Gastroesophageal sphincter (tissue), 3 donors: ENCODE measurements around the gene HEXA.
"Not testable (repeated sequence)": the region's sequence is repeated elsewhere in the genome, so short reads cannot be mapped to it uniquely, and the experiment has no call there.

ENCODE experiments used
- EP300 ChIP-seq: sonication (generic); formaldehyde crosslinking; IDR thresholded peaks from one replicate; pipeline ENCODE4 v1.6.1; 2017; ENCODE audit warnings: antibody characterized with exemption, mild to moderate bottlenecking
- POLR2AphosphoS5 ChIP-seq: sonication (generic); formaldehyde crosslinking; IDR thresholded peaks from one replicate; pipeline ENCODE4 v1.6.1; 2017; ENCODE audit warnings: antibody characterized with exemption
- TF ChIP-seq, protein P1 (sequence below), 4 experiments: fragments of 200-600 bp in 2 of 4; fragments of 450-650 bp in 2 of 4; sonication (generic) in 1 of 4; IDR thresholded peaks; one replicate each; pipeline ENCODE4 v1.5.1; 2017 to 2019; ENCODE audit warnings: antibody characterized with exemption in 4 of 4, mild to moderate bottlenecking in 2 of 4, moderate library complexity in 2 of 4

DNA sequence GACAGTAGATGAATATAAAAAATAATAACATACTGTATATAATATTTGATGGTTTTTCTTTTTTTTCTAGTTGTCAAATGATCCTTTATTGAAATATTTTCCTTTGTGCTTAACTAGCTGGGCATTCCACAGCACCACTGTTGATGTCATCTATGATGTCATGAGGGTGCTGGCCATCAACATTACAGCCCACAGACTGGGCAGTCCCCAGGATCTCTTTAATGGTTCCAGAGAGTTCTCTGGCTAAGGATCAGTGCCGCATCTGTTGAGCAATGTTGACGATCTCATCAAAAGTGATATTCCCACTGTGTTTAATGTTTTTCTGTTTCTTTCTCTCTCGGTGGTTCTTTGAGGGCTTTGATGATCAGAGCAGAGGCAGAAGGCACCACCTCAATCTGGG is 3.3 kb upstream of the HEXA start:
- TF ChIP-seq, protein P1, sequence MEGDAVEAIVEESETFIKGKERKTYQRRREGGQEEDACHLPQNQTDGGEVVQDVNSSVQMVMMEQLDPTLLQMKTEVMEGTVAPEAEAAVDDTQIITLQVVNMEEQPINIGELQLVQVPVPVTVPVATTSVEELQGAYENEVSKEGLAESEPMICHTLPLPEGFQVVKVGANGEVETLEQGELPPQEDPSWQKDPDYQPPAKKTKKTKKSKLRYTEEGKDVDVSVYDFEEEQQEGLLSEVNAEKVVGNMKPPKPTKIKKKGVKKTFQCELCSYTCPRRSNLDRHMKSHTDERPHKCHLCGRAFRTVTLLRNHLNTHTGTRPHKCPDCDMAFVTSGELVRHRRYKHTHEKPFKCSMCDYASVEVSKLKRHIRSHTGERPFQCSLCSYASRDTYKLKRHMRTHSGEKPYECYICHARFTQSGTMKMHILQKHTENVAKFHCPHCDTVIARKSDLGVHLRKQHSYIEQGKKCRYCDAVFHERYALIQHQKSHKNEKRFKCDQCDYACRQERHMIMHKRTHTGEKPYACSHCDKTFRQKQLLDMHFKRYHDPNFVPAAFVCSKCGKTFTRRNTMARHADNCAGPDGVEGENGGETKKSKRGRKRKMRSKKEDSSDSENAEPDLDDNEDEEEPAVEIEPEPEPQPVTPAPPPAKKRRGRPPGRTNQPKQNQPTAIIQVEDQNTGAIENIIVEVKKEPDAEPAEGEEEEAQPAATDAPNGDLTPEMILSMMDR (IDR thresholded peaks at IDR 0.05): not testable (repeated sequence)
- TF ChIP-seq EP300, POLR2AphosphoS5: not testable (repeated sequence)
